PC-3 (cell line): Measurements from ENCODE around the gene SMYD2.

Experiments used
- CTCF ChIP-seq: fragments of 300-600 bp; sonication (generic); conservative IDR thresholded peaks from 2 replicates; pipeline ENCODE4 v1.5.1; 2017; ENCODE audit warnings: antibody characterized with exemption, low read depth, mild to moderate bottlenecking, low read length
- EZH2 ChIP-seq: fragments of 300-600 bp; sonication (generic); IDR thresholded peaks from one replicate; pipeline ENCODE4 v1.6.1; 2017; ENCODE audit warnings: antibody characterized with exemption, mild to moderate bottlenecking, low read length; ENCODE audit not compliant: unreplicated experiment

DNA sequence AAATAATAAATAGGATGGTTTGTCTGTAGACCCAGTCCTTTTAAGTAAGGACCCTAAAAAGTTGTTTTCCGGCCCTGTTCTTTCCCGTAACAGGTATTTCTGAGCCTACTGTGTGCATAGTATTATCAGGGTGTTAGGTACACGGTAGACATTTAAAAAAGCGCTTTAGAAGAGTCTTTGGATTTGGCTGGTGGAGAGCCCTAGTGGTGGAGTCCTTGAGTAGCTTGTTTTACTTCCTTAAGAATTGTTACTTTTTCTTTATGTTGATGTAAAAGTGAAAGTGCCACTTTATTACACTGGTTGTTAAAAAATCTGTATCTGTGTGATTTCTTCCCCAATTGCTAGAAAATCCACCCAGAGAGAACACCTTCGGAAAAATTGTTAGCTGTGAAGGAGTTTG lies 36.8 kb downstream of the SMYD2 start:
- TF ChIP-seq CTCF (peak; percentile 28; the same call in 1 of the 2 replicates), EZH2 (no peak)
